Measurements from ENCODE around the gene SIN3B. TPM values are rescaled to one million over a fixed set of nuclear protein-coding genes. Genes with fewer than 3 reads are reported as not detected.
"Not testable (repeated sequence)": the region's sequence is repeated elsewhere in the genome, so short reads cannot be mapped to it uniquely, and the experiment has no call there.

The SIN3B gene
- total RNA-seq, 1 donor from 2014 or later: 84.8 TPM

DNA sequence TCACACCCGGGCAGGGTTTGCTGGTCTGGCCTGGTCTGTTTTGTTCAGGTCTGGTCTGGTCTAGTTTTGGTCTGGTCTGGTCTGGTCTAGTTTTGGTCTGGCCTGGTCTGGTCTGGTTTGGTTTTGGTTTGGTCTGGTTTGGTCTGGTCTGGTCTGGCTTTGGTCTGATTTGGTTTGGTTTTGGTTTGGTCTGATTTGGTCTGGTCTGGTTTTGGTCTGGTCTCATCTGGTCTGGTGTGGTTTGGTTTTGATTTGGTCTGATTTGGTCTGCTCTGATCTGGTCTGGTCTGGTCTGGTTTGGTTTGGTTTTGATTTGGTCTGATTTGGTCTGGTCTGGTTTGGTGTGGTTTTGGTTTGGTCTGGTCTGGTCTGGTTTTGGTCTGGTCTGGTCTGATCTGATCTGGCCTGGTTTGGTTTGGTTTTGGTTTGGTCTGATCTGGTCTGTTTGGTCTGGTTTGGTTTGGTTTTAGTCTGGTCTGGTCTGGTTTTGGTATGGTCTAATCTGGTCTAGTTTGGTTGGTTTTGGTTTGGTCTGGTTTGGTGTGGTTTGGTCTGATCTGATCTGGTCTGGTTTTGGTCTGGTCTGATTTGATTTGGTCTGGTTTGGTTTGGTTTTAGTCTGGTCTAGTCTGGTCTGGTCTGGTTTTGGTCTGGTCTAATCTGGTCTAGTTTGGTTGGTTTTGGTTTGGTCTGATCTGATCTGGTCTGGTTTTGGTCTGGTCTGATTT lies 45.2 kb downstream of the SIN3B start:
- Mint-ChIP-seq H3K4me1 (ENCODE audit: unreplicated experiment) (peaks cover 25% of the 10 kb centered on the region), H3K36me3 (ENCODE audit: low read depth, unreplicated experiment) (peaks cover 43% of the 10 kb centered on the region), H3K27ac (ENCODE audit: unreplicated experiment) (peak overlapping the region; percentile 83), H3K9me3 (ENCODE audit: unreplicated experiment) (peaks cover 5% of the 10 kb centered on the region), H3K27me3 (ENCODE audit: unreplicated experiment) (peaks cover 12% of the 10 kb centered on the region), H3K4me3 (ENCODE audit: unreplicated experiment) (peak overlapping the region; percentile 81)
- TF ChIP-seq, protein P1, sequence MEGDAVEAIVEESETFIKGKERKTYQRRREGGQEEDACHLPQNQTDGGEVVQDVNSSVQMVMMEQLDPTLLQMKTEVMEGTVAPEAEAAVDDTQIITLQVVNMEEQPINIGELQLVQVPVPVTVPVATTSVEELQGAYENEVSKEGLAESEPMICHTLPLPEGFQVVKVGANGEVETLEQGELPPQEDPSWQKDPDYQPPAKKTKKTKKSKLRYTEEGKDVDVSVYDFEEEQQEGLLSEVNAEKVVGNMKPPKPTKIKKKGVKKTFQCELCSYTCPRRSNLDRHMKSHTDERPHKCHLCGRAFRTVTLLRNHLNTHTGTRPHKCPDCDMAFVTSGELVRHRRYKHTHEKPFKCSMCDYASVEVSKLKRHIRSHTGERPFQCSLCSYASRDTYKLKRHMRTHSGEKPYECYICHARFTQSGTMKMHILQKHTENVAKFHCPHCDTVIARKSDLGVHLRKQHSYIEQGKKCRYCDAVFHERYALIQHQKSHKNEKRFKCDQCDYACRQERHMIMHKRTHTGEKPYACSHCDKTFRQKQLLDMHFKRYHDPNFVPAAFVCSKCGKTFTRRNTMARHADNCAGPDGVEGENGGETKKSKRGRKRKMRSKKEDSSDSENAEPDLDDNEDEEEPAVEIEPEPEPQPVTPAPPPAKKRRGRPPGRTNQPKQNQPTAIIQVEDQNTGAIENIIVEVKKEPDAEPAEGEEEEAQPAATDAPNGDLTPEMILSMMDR (IDR thresholded peaks at IDR 0.05; ENCODE audit: unreplicated experiment): no peak
- DNase-seq (ENCODE audit: low spot score): no peak

DNA sequence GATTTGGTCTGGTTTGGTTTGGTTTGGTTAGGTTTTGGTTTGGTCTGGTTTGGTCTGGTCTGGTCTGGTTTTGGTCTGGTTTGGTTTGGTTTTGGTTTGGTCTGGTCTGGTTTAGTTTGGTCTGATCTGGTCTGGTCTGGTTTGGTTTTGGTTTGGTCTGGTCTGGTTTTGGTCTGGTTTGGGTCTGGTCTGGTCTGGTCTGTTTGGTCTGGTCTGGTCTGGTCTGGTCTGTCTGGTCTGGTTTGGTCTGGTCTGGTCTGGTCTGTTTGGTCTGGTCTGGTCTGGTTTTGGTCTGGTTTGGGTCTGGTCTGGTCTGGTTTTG lies 45.7 kb downstream of the SIN3B start:
- Mint-ChIP-seq H3K4me1 (ENCODE audit: unreplicated experiment) (peaks cover 25% of the 10 kb centered on the region), H3K36me3 (ENCODE audit: low read depth, unreplicated experiment) (peaks cover 46% of the 10 kb centered on the region), H3K27me3 (ENCODE audit: unreplicated experiment) (peaks cover 12% of the 10 kb centered on the region), H3K4me3 (ENCODE audit: unreplicated experiment) (peak overlapping the region; percentile 81), H3K27ac (ENCODE audit: unreplicated experiment) (peak overlapping the region; percentile 83)
- H3K9me3 Mint-ChIP-seq (ENCODE audit: unreplicated experiment); DNase-seq (ENCODE audit: low spot score): not testable (repeated sequence)

DNA sequence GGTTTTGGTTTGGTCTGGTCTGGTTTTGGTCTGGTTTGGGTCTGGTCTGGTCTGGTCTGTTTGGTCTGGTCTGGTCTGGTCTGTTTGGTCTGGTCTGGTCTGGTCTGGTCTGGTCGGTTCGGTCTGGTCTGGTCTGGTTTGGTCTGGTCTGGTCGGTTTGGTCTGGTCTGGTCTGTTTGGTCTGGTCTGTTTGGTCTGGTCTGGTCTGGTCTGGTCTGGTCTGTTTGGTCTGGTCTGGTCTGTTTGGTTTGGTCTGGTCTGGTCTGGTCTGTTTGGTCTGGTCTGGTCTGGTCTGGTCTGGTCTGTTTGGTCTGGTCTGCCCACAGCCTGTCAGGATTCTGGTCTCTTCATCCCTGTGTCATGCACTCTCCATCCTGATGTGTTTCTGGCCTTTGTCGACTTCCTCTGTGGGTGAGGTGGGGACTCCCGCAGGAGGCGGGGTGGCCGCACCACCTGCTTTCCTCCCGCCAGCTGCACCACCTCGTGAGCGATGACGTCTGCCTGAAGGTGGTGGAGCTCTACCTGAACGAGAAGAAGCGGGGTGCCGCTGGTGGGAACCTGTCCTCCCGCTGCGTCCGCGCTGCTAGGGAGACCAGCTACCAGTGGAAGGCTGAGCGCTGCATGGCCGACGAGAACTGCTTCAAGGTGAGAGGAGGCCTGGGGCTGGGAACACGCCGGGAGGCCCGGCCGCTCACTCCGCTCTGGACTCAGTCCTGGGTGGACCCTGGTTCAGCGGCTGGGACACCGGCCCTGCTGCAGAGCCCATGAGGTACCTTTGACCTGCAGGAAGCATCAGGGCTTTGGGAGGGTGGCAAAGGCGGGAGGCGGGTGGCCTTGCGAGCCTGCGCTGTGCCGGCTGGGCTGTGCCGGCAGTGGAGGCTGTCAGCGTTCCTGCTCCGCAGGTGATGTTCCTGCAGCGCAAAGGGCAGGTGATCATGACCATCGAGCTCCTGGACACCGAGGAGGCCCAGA lies 46.7 kb downstream of the SIN3B start:
- H3K27me3 Mint-ChIP-seq (ENCODE audit: unreplicated experiment): peaks cover 12% of the 10 kb centered on the region
- no peak for DNase-seq (ENCODE audit: low spot score)
- H3K36me3 Mint-ChIP-seq (ENCODE audit: low read depth, unreplicated experiment): peaks cover 55% of the 10 kb centered on the region
- no peak overlapping the region for H3K27ac Mint-ChIP-seq (ENCODE audit: unreplicated experiment)
- TF ChIP-seq, protein P1 (IDR thresholded peaks at IDR 0.05; ENCODE audit: unreplicated experiment): no peak
- peaks cover 25% of the 10 kb centered on the region for H3K4me1 Mint-ChIP-seq (ENCODE audit: unreplicated experiment)
- H3K9me3 Mint-ChIP-seq (ENCODE audit: unreplicated experiment): peaks cover 9% of the 10 kb centered on the region
- peak overlapping the region; percentile 42 for H3K4me3 Mint-ChIP-seq (ENCODE audit: unreplicated experiment)

DNA sequence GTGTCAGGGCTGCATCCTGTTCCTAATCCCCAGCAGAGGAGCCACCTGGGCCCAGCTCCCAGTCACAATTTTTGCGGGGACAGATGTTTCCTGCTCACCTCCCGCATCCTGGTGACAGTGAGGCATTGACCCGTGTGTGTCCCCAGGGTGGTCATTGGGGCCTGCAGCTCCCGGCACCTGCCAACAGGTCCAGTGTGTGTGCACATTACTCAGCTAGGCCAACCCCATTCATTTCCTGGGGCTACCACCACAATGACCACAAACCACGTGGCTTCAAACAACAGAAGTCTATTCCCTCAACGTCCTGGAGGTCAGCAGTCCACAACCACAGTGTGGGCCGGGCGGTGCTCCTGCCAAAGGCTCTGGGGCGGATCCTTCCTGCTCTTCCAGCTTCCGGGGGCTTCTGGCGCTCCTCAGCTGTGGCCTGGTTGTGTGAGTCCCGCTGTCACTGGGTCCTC lies 47.7 kb downstream of the SIN3B start:
- H3K4me3 Mint-ChIP-seq (ENCODE audit: unreplicated experiment): no peak overlapping the region
- peaks cover 56% of the 10 kb centered on the region for H3K36me3 Mint-ChIP-seq (ENCODE audit: low read depth, unreplicated experiment)
- peaks cover 12% of the 10 kb centered on the region for H3K27me3 Mint-ChIP-seq (ENCODE audit: unreplicated experiment)
- peaks cover 19% of the 10 kb centered on the region for H3K4me1 Mint-ChIP-seq (ENCODE audit: unreplicated experiment)
- DNase-seq (ENCODE audit: low spot score): no peak
- peaks cover 10% of the 10 kb centered on the region for H3K9me3 Mint-ChIP-seq (ENCODE audit: unreplicated experiment)
- TF ChIP-seq, protein P1 (IDR thresholded peaks at IDR 0.05; ENCODE audit: unreplicated experiment): no peak
- no peak overlapping the region for H3K27ac Mint-ChIP-seq (ENCODE audit: unreplicated experiment)

DNA sequence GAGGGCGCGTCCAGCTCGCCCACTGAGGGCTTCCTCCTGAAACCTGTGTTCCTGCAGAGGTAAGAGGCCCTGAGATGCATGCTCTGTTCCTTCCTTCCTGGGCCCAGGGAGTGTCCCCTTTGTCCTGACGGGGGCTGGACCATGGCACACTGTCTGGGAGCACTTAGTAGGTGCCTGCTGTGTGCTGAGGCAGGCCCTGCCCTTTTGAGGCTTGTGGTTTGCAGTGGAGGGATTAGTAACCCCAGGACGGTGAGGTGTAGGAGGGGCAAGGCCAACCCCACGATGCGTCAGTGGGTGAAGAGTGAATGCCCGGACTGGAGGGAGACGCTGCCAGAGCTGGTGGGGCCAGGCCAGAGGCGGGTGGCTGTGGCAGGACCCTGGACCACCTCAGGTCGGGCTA lies 48.4 kb downstream of the SIN3B start:
- TF ChIP-seq, protein P1 (IDR thresholded peaks at IDR 0.05; ENCODE audit: unreplicated experiment): no peak
- peaks cover 58% of the 10 kb centered on the region for H3K36me3 Mint-ChIP-seq (ENCODE audit: low read depth, unreplicated experiment)
- peak overlapping the region; percentile 64 for H3K27ac Mint-ChIP-seq (ENCODE audit: unreplicated experiment)
- H3K4me1 Mint-ChIP-seq (ENCODE audit: unreplicated experiment): peaks cover 15% of the 10 kb centered on the region
- H3K27me3 Mint-ChIP-seq (ENCODE audit: unreplicated experiment): peaks cover 8% of the 10 kb centered on the region
- DNase-seq (ENCODE audit: low spot score): no peak
- H3K9me3 Mint-ChIP-seq (ENCODE audit: unreplicated experiment): peaks cover 17% of the 10 kb centered on the region
- H3K4me3 Mint-ChIP-seq (ENCODE audit: unreplicated experiment): no peak overlapping the region

All from endothelial cell (in vitro differentiated cells).